Fibroblast of the aortic adventitia (primary cell): ENCODE data around the gene TTC19. TPM values are rescaled to one million over a fixed set of nuclear protein-coding genes. Genes with fewer than 3 reads are reported as not detected.
"Not testable (repeated sequence)": the region's sequence is repeated elsewhere in the genome, so short reads cannot be mapped to it uniquely, and the experiment has no call there.

Source experiments
- DNase-seq: peaks from one replicate; pipeline ENCODE4 v3.0.0-alpha.2; 2010; ENCODE audit warnings: low read depth
- H3K4me3 ChIP-seq: 2 replicates; pipeline ENCODE4 v1.5.1; 2011; ENCODE audit warnings: low read depth, mild to moderate bottlenecking, control low read depth, low read length, moderate library complexity
- CTCF ChIP-seq: IDR thresholded peaks from 2 replicates; pipeline ENCODE4 v1.5.1; 2011; ENCODE audit warnings: mild to moderate bottlenecking, low read length, control low read depth, inconsistent platforms; ENCODE audit not compliant: insufficient read depth
- total RNA-seq: library from RNA; depleted of rRNA; stranded (reverse); fragments of >200 nt; gene quantifications from 2 replicates; pipeline ENCODE4 v1.2.3, GENCODE V29; 2012; ENCODE audit warnings: low replicate concordance

Gene TTC19
- total RNA-seq, 1 donor = 21.4 TPM

- H3K4me3 ChIP-seq = no peak overlapping the region
- no peak for DNase-seq
- TF ChIP-seq CTCF = no peak
Measured at GRCh38 chr17:15971882-15972281, 27.7 kb upstream of the TTC19 start.

DNA sequence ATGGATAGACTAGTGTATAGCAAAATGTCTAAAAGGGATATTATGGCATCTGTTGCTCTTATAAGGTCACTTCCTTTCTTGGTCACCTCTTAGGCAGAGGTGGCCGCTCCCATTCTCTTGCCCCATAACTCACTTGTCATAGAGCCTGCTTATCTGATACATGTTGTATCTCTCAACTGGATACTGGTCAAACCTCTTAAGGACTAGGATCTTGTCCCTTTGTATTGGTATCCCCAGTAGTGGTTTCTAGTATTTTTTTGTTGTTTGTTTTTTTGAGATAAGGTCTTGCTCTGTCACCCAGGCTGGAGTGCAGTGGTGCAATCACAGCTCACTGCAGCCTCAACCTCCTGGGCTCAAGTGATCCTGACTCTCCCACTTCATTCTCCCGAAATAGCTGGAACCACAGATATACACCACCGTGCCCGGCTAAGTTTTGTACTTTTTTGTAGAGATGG, 27.1 kb upstream of the TTC19 start:
- H3K4me3 ChIP-seq = no peak overlapping the region
- no peak for TF ChIP-seq CTCF
- no peak for DNase-seq

DNA sequence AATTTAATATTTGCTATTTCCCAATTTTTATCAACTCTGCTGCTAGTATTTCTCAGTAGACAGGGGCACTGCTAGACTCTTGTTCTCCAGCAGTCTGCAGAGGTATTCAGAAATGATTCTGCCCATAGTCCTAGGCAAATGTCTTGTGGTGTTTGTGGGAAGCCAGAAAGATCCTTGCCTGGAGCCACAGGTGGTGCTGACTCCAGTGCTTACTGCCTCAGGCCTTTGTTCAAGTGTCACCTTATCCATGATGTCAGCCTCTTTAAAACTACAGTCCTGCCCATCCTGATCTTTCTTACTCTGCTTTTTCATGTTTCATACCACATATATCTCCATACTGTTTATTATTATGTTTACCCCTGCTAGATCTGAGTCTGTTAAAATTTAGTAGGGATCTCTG, 26.6 kb upstream of the TTC19 start:
- no peak for DNase-seq
- TF ChIP-seq CTCF = no peak

GRCh38 chr17:15973834-15974233, 25.8 kb upstream of the TTC19 start:
- DNase-seq = no peak
- no peak for TF ChIP-seq CTCF
- H3K4me3 ChIP-seq = no peak overlapping the region

More for the DNA sequence above, 26.6 kb upstream of the TTC19 start:
- no peak overlapping the region for H3K4me3 ChIP-seq

DNA sequence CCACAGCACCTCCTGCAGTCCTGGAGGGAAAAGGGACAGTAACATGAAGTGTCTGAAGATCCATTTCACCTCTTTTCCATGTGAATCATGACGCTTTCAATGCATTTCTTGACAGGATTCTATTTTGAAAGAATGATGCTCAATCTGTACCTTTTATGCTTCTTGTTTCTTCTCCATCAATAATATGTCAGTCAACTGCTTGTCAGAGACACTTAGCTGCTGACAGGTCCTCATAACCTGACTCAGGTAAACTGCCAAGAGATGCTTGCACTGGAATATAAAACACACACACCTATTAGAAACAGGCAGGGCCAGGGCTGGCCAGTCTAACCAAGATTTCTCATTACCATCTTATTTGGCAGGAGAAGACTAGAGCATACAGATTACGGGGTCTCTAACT, 21.7 kb upstream of the TTC19 start:
- no peak for DNase-seq
- no peak for TF ChIP-seq CTCF
- H3K4me3 ChIP-seq = no peak overlapping the region

DNA sequence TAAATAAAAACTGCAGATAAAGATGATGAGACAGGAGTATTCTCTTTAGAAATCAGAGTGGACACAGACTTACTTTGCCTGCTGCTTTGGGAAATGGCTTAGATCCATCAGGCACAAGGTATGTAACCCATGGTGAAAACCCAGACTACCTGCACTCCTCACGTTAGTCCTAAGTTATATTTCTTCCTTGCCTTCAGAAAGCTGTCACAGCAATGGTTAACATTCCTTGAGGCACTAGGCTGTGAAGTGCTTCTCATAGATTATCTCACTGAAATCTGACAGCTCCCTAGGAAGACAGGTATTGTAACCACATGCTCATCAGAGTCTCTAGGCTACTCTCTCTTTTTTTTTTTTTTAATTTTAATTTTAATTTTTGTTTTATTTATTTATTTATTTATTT, 21.0 kb upstream of the TTC19 start:
- TF ChIP-seq CTCF = no peak
- H3K4me3 ChIP-seq = no peak overlapping the region
- DNase-seq = no peak

GRCh38 chr17:15979013-15979412, 20.6 kb upstream of the TTC19 start:
- not testable (repeated sequence) for H3K4me3 ChIP-seq, DNase-seq
